Spleen (tissue), 7 donors: ENCODE results near the gene ABCA2.

ENCODE experiments used
- CTCF ChIP-seq, 11 experiments: fragments of 200-600 bp in 7 of 11; fragments of 450-650 bp in 4 of 11; sonication (generic) in 4 of 11; IDR thresholded peaks in 8 of 11; conservative IDR thresholded peaks in 3 of 11; 1 replicate in 7 of 11; 2 replicates in 4 of 11; pipeline versions ENCODE4 v1.4.0 to v1.8.0; 2016 to 2021; ENCODE audit warnings: antibody characterized with exemption in 11 of 11, inconsistent platforms in 4 of 11, mild to moderate bottlenecking in 1 of 11
- POLR2A ChIP-seq, 3 donors: fragments of 450-650 bp; IDR thresholded peaks; one replicate each; pipeline ENCODE4 v1.5.1; 2017; ENCODE audit warnings: antibody characterized with exemption in 3 of 3, mild to moderate bottlenecking in 1 of 3
- POLR2AphosphoS5 ChIP-seq, 3 donors: sonication (generic); formaldehyde crosslinking; IDR thresholded peaks; one replicate each; pipeline ENCODE4 v1.5.1; 2017; ENCODE audit warnings: antibody characterized with exemption in 3 of 3
- donor health status: DM: no; HTN: no; CAD: no; lungs with moderate emphysema.
- donor health status: DM: no; HTN: no; CAD: no.
- donor health status: DM: no; HTN: no; CAD: no.

DNA sequence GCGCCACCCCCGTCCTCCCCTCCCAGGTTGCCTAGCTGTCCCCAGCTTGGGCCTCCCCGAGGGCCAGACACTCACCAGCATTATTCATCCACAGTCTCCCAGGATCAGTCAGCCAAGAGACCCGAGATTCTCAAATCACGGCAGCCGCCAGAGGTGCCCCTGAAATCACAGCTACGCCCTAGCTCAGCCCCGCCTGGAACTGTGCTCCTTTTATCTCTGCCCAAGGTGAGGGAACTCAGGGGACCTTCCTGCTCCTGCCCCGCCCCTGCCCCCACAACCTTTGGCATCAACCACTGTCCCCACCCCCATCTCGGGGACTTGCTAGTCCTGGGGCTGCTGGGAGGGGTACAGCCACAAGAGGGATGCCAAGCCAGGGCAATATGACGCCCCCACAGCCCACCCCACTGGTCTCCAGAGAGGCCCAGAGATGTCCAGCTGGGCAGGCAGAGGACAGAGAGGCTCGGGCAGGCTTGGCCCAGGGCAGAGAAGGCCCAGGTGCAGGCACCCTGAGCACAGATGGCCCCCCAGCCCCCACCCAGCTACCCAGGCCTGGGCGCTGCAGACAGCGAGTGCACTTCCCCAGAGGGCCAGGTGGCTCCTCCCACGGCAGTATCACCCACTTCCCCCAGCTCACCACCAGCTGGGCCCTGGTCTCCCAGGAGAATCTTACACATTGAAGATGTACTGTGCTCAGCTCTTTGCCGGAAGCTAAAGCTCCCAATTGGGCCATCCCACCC lies 4.0 kb upstream of the ABCA2 start, which contains the start of gene FUT7:
- peak in 3 of 11 experiments; percentile 13 to 30 (median 27) for TF ChIP-seq CTCF (IDR thresholded peaks at IDR 0.05 in 8 of 11, conservative IDR thresholded peaks at IDR 0.05 in 3 of 11)
- TF ChIP-seq POLR2A (IDR thresholded peaks at IDR 0.05), result no peak
- peak; percentile 5 to 73 (median 22) for TF ChIP-seq POLR2AphosphoS5 (IDR thresholded peaks at IDR 0.05)
